ENCODE measurements around the gene PJA1. TPM values are rescaled to one million over a fixed set of nuclear protein-coding genes. Genes with fewer than 3 reads are reported as not detected.

Gene PJA1, protein sequence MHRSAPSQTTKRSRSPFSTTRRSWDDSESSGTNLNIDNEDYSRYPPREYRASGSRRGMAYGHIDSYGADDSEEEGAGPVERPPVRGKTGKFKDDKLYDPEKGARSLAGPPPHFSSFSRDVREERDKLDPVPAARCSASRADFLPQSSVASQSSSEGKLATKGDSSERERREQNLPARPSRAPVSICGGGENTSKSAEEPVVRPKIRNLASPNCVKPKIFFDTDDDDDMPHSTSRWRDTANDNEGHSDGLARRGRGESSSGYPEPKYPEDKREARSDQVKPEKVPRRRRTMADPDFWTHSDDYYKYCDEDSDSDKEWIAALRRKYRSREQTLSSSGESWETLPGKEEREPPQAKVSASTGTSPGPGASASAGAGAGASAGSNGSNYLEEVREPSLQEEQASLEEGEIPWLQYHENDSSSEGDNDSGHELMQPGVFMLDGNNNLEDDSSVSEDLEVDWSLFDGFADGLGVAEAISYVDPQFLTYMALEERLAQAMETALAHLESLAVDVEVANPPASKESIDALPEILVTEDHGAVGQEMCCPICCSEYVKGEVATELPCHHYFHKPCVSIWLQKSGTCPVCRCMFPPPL
- total RNA-seq, result 10 to 100 TPM in 1 of 3 donors, 1 to 10 TPM in 2; 4.4 to 18.8 (median 5.2) TPM
- long read RNA-seq, donor 1, transcript PJA1-202 (2 exons, 2,672 nt), result major isoform, 47 of 55 reads
- long read RNA-seq, donor 1, partial matches to known transcripts, result 0 of 55 reads
- long read RNA-seq, donor 1, other reads (novel, unspliced or antisense), result 1 of 55 reads
- long read RNA-seq, donor 2, partial matches to known transcripts, result 0 of 6 reads
- long read RNA-seq, donor 2, other reads (novel, unspliced or antisense), result 0 of 6 reads

DNA sequence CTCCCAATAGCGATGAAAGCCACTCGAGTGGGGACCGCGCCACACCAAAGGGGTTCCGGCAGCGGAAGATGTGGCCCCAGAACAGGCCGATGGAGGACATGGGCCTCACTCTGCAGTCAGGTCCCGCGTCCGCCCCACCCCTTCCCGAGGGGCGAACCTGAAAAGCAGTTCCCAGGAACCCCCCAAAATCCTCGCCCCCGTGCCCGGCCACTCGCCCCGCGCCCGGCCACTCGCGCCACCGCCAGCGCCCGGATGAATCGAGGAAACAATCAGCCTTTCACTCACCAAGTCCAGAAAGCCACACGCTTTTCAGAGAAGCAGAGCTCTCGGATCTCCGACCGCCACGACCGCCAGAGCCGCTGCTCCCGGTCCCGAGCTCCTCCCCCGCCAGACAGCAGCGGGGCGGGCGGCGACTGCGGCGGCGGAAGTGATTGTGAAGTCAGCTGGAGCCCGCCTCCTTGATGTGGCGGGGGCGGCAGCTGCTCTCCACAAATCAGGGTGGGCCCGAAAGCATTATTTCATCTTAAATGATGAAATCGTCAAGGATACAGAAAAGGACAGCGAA, at the start of gene PJA1:
TSS of gene PJA1 (minus strand) at position 367 of the 565 bp plus-strand sequence. CDS start 2,380 bp downstream, outside the sequence.
- peak; percentile 89 for ATAC-seq
- intact Hi-C loops (cut with DNase I, micrococcal nuclease), result no loop called here
- TF ChIP-seq CTCF (IDR thresholded peaks at IDR 0.05), result no peak

GRCh38 chrX:69214463-69214862, 49.2 kb upstream of the PJA1 start:
- intact Hi-C loops (cut with DNase I, micrococcal nuclease), result no loop called here
- ATAC-seq, result no peak
- Histone ChIP-seq H3K36me3 (ENCODE audit: low read depth) (no peaks in the 10 kb centered on the region), H3K4me1 (ENCODE audit: low read depth) (no peaks in the 10 kb centered on the region), H3K9me3 (no peaks in the 10 kb centered on the region), H3K4me3 (no peak overlapping the region)
- TF ChIP-seq CTCF (IDR thresholded peaks at IDR 0.05), result no peak
- DNase-seq, result no peak

More for the DNA sequence above, at the start of gene PJA1:
- H3K4me3 ChIP-seq, result peak within 1 kb of the TSS; percentile 27
- no peaks in the 10 kb centered on the region for H3K4me1 ChIP-seq (ENCODE audit: low read depth)
- DNase-seq, result peak; percentile 55 to 75 (median 74)
- H3K36me3 ChIP-seq (ENCODE audit: low read depth), result no peaks in the 10 kb centered on the region
- H3K9me3 ChIP-seq, result no peaks in the 10 kb centered on the region

DNA sequence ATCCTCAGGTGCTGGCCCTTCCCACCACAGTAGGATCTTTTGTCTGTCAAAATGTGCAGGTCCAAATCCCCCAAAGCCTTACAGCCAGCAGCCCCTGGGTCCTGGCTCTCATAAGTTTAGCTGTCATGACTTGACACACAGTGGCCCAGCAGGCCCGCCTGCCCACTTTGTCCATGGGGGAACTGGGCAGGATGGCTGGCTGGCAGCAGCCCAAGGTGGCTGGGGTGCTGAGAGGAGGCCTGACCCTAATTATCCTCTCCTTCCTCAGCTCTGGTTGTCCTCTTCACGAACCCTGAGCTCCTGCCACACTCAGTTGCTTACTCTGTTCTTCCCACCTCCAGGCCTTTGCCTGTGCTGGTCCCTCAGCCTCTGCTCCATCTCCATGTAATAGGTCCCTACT, 46.4 kb upstream of the PJA1 start:
- ATAC-seq (no peak), DNase-seq (no peak)
- Histone ChIP-seq H3K4me1 (ENCODE audit: low read depth) (no peaks in the 10 kb centered on the region), H3K9me3 (no peaks in the 10 kb centered on the region), H3K36me3 (ENCODE audit: low read depth) (no peaks in the 10 kb centered on the region), H3K4me3 (no peak overlapping the region)
- TF ChIP-seq CTCF (IDR thresholded peaks at IDR 0.05), result no peak
- intact Hi-C loops (cut with DNase I, micrococcal nuclease), result no loop called here

DNA sequence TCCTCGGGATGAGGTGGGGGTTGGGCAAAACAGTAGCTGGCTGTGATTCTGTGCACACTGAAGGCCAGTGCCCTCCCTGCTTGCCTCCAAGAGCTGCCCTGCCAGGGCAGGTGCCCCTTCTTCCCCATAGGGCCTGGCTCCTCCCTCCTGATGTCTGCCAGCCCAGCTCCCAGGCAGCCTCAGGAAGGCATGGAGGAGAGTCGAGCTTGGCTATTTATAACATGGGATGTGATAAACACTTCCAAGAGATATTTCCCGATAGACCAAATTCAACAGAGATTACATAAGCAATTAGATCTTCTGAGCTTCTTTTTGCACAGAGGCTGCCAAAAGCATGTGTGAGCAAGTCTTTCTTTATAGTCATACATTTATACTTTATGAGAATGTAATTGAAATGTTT, 45.3 kb upstream of the PJA1 start:
- ATAC-seq, result no peak
- Histone ChIP-seq H3K4me3 (no peak overlapping the region), H3K36me3 (ENCODE audit: low read depth) (no peaks in the 10 kb centered on the region), H3K9me3 (no peaks in the 10 kb centered on the region), H3K4me1 (ENCODE audit: low read depth) (no peaks in the 10 kb centered on the region)
- intact Hi-C loops (cut with DNase I, micrococcal nuclease), result no loop called here
- no peak for DNase-seq
- TF ChIP-seq CTCF (IDR thresholded peaks at IDR 0.05), result no peak

GRCh38 chrX:69207216-69207615, 42.0 kb upstream of the PJA1 start:
- Histone ChIP-seq H3K36me3 (ENCODE audit: low read depth) (no peaks in the 10 kb centered on the region), H3K4me3 (no peak overlapping the region), H3K4me1 (ENCODE audit: low read depth) (no peaks in the 10 kb centered on the region), H3K9me3 (no peaks in the 10 kb centered on the region)
- DNase-seq (no peak), ATAC-seq (no peak)
- TF ChIP-seq CTCF (IDR thresholded peaks at IDR 0.05), result no peak
- intact Hi-C loops (cut with DNase I, micrococcal nuclease), result no loop called here

Measured in mucosa of descending colon (tissue), 3 donors.